Measurements from ENCODE around the gene TMTC1.

Gene TMTC1

GRCh38 chr12:29528161-29528560, 255.6 kb downstream of the TMTC1 start:
- no peaks in the 10 kb centered on the region for H4K20me1 ChIP-seq (ENCODE audit: insufficient read depth, low read length)
- no peak overlapping the region for H3K27ac ChIP-seq (ENCODE audit: low read length)
- no peak overlapping the region for H2AFZ ChIP-seq (ENCODE audit: low read depth, low read length)
- peaks cover 14% of the 10 kb centered on the region for H3K27me3 ChIP-seq (ENCODE audit: low read depth, low read length)
- no peaks in the 10 kb centered on the region for H3K9me3 ChIP-seq (ENCODE audit: insufficient read depth, low read length)
- no peaks in the 10 kb centered on the region for H3K4me1 ChIP-seq (ENCODE audit: low read length)
- no peaks in the 10 kb centered on the region for H3K36me3 ChIP-seq (replicated peaks; ENCODE audit: low read depth, low read length)
- no peak overlapping the region for H3K9ac ChIP-seq (ENCODE audit: low read length)
- TF ChIP-seq EZH2phosphoT487 (IDR thresholded peaks at IDR 0.05; ENCODE audit: low read depth) (no peak), CTCF (IDR thresholded peaks at IDR 0.05; ENCODE audit: low read depth, low read length) (no peak)
- H3K79me2 ChIP-seq (ENCODE audit: low read length): no peaks in the 10 kb centered on the region
- H3K4me2 ChIP-seq (ENCODE audit: low read length): no peak overlapping the region
- no peak overlapping the region for H3K4me3 ChIP-seq (ENCODE audit: low read length)

- H4K20me1 ChIP-seq (ENCODE audit: insufficient read depth, low read length): no peaks in the 10 kb centered on the region
- H2AFZ ChIP-seq (ENCODE audit: low read depth, low read length): no peak overlapping the region
- TF ChIP-seq EZH2phosphoT487 (IDR thresholded peaks at IDR 0.05; ENCODE audit: low read depth) (no peak), CTCF (IDR thresholded peaks at IDR 0.05; ENCODE audit: low read depth, low read length) (no peak)
- peaks cover 16% of the 10 kb centered on the region for H3K4me1 ChIP-seq (ENCODE audit: low read length)
- H3K27ac ChIP-seq (ENCODE audit: low read length): no peak overlapping the region
- H3K4me2 ChIP-seq (ENCODE audit: low read length): no peak overlapping the region
- H3K36me3 ChIP-seq (replicated peaks; ENCODE audit: low read depth, low read length): no peaks in the 10 kb centered on the region
- no peak overlapping the region for H3K4me3 ChIP-seq (ENCODE audit: low read length)
- no peak overlapping the region for H3K9ac ChIP-seq (ENCODE audit: low read length)
- no peaks in the 10 kb centered on the region for H3K9me3 ChIP-seq (ENCODE audit: insufficient read depth, low read length)
- no peaks in the 10 kb centered on the region for H3K27me3 ChIP-seq (ENCODE audit: low read depth, low read length)
- H3K79me2 ChIP-seq (ENCODE audit: low read length): no peaks in the 10 kb centered on the region
These were observed 261.8 kb downstream of the TMTC1 start for GRCh38 chr12:29521951-29522350.

- H4K20me1 ChIP-seq (ENCODE audit: insufficient read depth, low read length): no peaks in the 10 kb centered on the region
- 0 out of 2 replicates have a peak, but pooled peaks cover 5% of the 10 kb centered on the region for H3K27me3 ChIP-seq (ENCODE audit: low read depth, low read length)
- peaks cover 16% of the 10 kb centered on the region for H3K4me1 ChIP-seq (ENCODE audit: low read length)
- no peaks in the 10 kb centered on the region for H3K9me3 ChIP-seq (ENCODE audit: insufficient read depth, low read length)
- no peak overlapping the region for H3K4me3 ChIP-seq (ENCODE audit: low read length)
- H3K9ac ChIP-seq (ENCODE audit: low read length): no peak overlapping the region
- H3K27ac ChIP-seq (ENCODE audit: low read length): no peak overlapping the region
- H2AFZ ChIP-seq (ENCODE audit: low read depth, low read length): no peak overlapping the region
- TF ChIP-seq CTCF (IDR thresholded peaks at IDR 0.05; ENCODE audit: low read depth, low read length) (peak; percentile 80), EZH2phosphoT487 (IDR thresholded peaks at IDR 0.05; ENCODE audit: low read depth) (no peak)
- no peaks in the 10 kb centered on the region for H3K36me3 ChIP-seq (replicated peaks; ENCODE audit: low read depth, low read length)
- H3K79me2 ChIP-seq (ENCODE audit: low read length): no peaks in the 10 kb centered on the region
- H3K4me2 ChIP-seq (ENCODE audit: low read length): no peak overlapping the region
These were observed 264.1 kb downstream of the TMTC1 start for GRCh38 chr12:29519585-29520182.

- Histone ChIP-seq H3K4me1 (ENCODE audit: low read length) (peaks cover 16% of the 10 kb centered on the region), H3K4me3 (ENCODE audit: low read length) (no peak overlapping the region), H3K27me3 (ENCODE audit: low read depth, low read length) (peaks cover 5% of the 10 kb centered on the region; the same call in 1 of the 2 replicates), H3K27ac (ENCODE audit: low read length) (no peak overlapping the region), H3K36me3 (replicated peaks; ENCODE audit: low read depth, low read length) (no peaks in the 10 kb centered on the region), H4K20me1 (ENCODE audit: insufficient read depth, low read length) (no peaks in the 10 kb centered on the region), H3K9me3 (ENCODE audit: insufficient read depth, low read length) (no peaks in the 10 kb centered on the region), H3K4me2 (ENCODE audit: low read length) (peak overlapping the region; percentile 36), H3K79me2 (ENCODE audit: low read length) (no peaks in the 10 kb centered on the region), H2AFZ (ENCODE audit: low read depth, low read length) (no peak overlapping the region), H3K9ac (ENCODE audit: low read length) (no peak overlapping the region)
- TF ChIP-seq EZH2phosphoT487 (IDR thresholded peaks at IDR 0.05; ENCODE audit: low read depth): no peak
- TF ChIP-seq CTCF (IDR thresholded peaks at IDR 0.05; ENCODE audit: low read depth, low read length): no peak
These were observed 265.3 kb downstream of the TMTC1 start for GRCh38 chr12:29518407-29518806.

Measured in OCI-LY3 (cell line).